H1 (cell line): ENCODE results near the gene LRTM1.

Source experiments
- CREB1 ChIP-seq: IDR thresholded peaks from 2 replicates; pipeline ENCODE4 v1.6.1; 2012; ENCODE audit warnings: inconsistent platforms
- TF ChIP-seq, protein P1 (sequence below), 3 experiments: IDR thresholded peaks; 1 replicate in 2 of 3; 2 replicates in 1 of 3; pipeline versions ENCODE4 v1.5.1 to v1.6.1; 2011; ENCODE audit warnings: low read length in 3 of 3, mild to moderate bottlenecking in 3 of 3, inconsistent platforms in 2 of 3, low read depth in 1 of 3, moderate library complexity in 1 of 3; ENCODE audit not compliant: insufficient read depth in 1 of 3; ENCODE audit errors: control extremely low read depth in 1 of 3

DNA sequence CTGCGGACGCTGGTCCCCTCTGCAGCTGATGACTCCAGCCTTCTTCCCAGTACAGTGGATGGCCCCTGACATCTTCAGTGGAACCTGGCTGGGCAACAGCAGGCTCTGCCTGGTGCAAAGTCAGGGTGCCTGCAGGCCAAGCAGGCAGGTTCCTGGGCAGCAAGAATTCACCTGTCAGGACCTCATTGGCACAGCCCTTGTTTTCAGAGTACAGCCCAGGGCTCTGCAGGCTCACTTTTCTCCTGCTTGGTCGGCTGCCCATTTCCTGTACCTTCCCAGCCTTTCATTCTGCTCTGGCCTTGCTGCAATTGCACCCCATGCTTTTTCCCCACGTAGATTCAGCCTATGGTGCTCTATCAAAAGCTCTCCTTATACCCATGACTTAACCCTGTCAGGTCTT, 56.0 kb downstream of the LRTM1 start:
- TF ChIP-seq, protein P1, sequence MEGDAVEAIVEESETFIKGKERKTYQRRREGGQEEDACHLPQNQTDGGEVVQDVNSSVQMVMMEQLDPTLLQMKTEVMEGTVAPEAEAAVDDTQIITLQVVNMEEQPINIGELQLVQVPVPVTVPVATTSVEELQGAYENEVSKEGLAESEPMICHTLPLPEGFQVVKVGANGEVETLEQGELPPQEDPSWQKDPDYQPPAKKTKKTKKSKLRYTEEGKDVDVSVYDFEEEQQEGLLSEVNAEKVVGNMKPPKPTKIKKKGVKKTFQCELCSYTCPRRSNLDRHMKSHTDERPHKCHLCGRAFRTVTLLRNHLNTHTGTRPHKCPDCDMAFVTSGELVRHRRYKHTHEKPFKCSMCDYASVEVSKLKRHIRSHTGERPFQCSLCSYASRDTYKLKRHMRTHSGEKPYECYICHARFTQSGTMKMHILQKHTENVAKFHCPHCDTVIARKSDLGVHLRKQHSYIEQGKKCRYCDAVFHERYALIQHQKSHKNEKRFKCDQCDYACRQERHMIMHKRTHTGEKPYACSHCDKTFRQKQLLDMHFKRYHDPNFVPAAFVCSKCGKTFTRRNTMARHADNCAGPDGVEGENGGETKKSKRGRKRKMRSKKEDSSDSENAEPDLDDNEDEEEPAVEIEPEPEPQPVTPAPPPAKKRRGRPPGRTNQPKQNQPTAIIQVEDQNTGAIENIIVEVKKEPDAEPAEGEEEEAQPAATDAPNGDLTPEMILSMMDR (IDR thresholded peaks at IDR 0.05; ENCODE audit: control extremely low read depth in 1 of 3, insufficient read depth in 1 of 3, low read depth in 1 of 3, low read length in 3 of 3) = no peak
- no peak for TF ChIP-seq CREB1
